GM12878 (cell line): Measurements from ENCODE around the gene FBN3. TPM values are rescaled to one million over a fixed set of nuclear protein-coding genes. Genes with fewer than 3 reads are reported as not detected.
"Not testable (repeated sequence)": the region's sequence is repeated elsewhere in the genome, so short reads cannot be mapped to it uniquely, and the experiment has no call there.

ENCODE experiments used
- ATAC-seq: fragments of 200-7000 bp; cut with Tn5 transposase; 3 replicates; pipeline ENCODE4 v1.9.1; 2020; ENCODE audit warnings: mild to moderate bottlenecking, moderate library complexity
- BruUV-seq: library from RNA; stranded (reverse); fragments of 400-500 nt; replicated peaks from 2 replicates; lab custom pipeline; 2021; lab: Mats Ljungman, UMichigan
- CTCF ChIA-PET: fragments of 300-600 bp; sonication (Branson Sonifier 250); formaldehyde crosslinking; extraction: SDS; loops from one replicate; lab custom pipeline; 2021; ENCODE audit warnings: inconsistent platforms; lab: Yijun Ruan, JAX
- POLR2A ChIA-PET: fragments of 350-600 bp; formaldehyde crosslinking; extraction: SDS; loops from one replicate; lab custom pipeline; 2021; ENCODE audit warnings: inconsistent platforms; lab: Charles Lee
- RAD21 ChIA-PET: fragments of 300-600 bp; sonication (Branson Sonifier 250); formaldehyde crosslinking; loops from one replicate; lab custom pipeline; 2023; ENCODE audit warnings: antibody characterized with exemption; ENCODE audit not compliant: unreplicated experiment; lab: Charles Lee
- SMC1A ChIA-PET: fragments of 300-600 bp; sonication (Branson Sonifier 250); formaldehyde crosslinking; loops from one replicate; lab custom pipeline; 2023; ENCODE audit not compliant: unreplicated experiment, uncharacterized antibody; lab: Charles Lee
- DNase-seq: peaks from one replicate; pipeline ENCODE4 v3.0.0-alpha.2; 2011; ENCODE audit warnings: low read depth, low spot score
- FAIRE-seq: peaks from 3 replicates; lab custom pipeline; 2011; peaks lifted over from hg19 to GRCh38; lab: Jason Lieb, UNC
- H2AFZ ChIP-seq: 2 replicates; pipeline ENCODE4 v1.6.0; 2011; ENCODE audit warnings: low read depth, low read length, control low read depth; ENCODE audit not compliant: control insufficient read depth
- H3K27ac ChIP-seq: 2 replicates; pipeline ENCODE4 v1.5.1; 2011; ENCODE audit warnings: control low read depth; ENCODE audit not compliant: control insufficient read depth, insufficient read depth
- H3K27me3 ChIP-seq, 2 experiments: replicated peaks in 1 of 2; 2 replicates each; pipeline versions ENCODE4 v1.6.0 to v1.6.1; 2011; ENCODE audit warnings: low read length in 1 of 2; ENCODE audit not compliant: control insufficient read depth in 2 of 2, insufficient read depth in 2 of 2
- H3K36me3 ChIP-seq, 2 experiments: 2 replicates each; pipeline ENCODE4 v1.5.1; 2011; ENCODE audit warnings: low read length in 1 of 2; ENCODE audit not compliant: control insufficient read depth in 2 of 2, insufficient read depth in 2 of 2
- H3K4me1 ChIP-seq: 2 replicates; pipeline ENCODE4 v1.6.1; 2011; ENCODE audit warnings: mild to moderate bottlenecking, low read length, moderate library complexity, mixed read lengths; ENCODE audit not compliant: control insufficient read depth, insufficient read depth
- H3K4me2 ChIP-seq: 2 replicates; pipeline ENCODE4 v1.6.0; 2011; ENCODE audit warnings: control low read depth; ENCODE audit not compliant: control insufficient read depth, insufficient read depth
- H3K4me3 ChIP-seq: fragments of 200-600 bp; sonication (generic); 2 replicates; pipeline ENCODE4 v1.5.1; 2016
- H3K79me2 ChIP-seq: 2 replicates; pipeline ENCODE4 v1.6.0; 2011; ENCODE audit warnings: low read length; ENCODE audit not compliant: control insufficient read depth, insufficient read depth
- H3K9ac ChIP-seq: 2 replicates; pipeline ENCODE4 v1.8.0; 2011; ENCODE audit warnings: low read length, control low read depth, mixed read lengths; ENCODE audit not compliant: control insufficient read depth, insufficient read depth
- H3K9me3 ChIP-seq: replicated peaks from 3 replicates; pipeline ENCODE4 v1.5.1; 2011; ENCODE audit warnings: mild to moderate bottlenecking, low read length; ENCODE audit not compliant: control insufficient read depth, insufficient read depth
- H4K20me1 ChIP-seq: 2 replicates; pipeline ENCODE4 v1.6.0; 2011; ENCODE audit not compliant: control insufficient read depth, insufficient read depth
- IRF5 ChIP-seq: fragments of 450-650 bp; IDR thresholded peaks from 2 replicates; pipeline ENCODE4 v1.6.1; 2017; ENCODE audit warnings: borderline replicate concordance
- MTA3 ChIP-seq: IDR thresholded peaks from 2 replicates; pipeline ENCODE4 v1.6.1; 2012; ENCODE audit warnings: low read length, inconsistent platforms, borderline replicate concordance
- SRF ChIP-seq, 2 experiments: IDR thresholded peaks; 2 replicates each; pipeline ENCODE4 v1.6.1; 2011; ENCODE audit warnings: low read depth in 2 of 2, low read length in 2 of 2, mild to moderate bottlenecking in 1 of 2, moderate library complexity in 1 of 2
- TBL1XR1 ChIP-seq: IDR thresholded peaks from 2 replicates; pipeline ENCODE4 v1.6.1; 2012; ENCODE audit warnings: low read depth, low read length, improper control_type of control experiment
- YBX1 ChIP-seq: fragments of 450-650 bp; IDR thresholded peaks from 2 replicates; pipeline ENCODE4 v1.6.1; 2016; ENCODE audit warnings: antibody characterized with exemption
- WGBS: methylation state at CpG from one replicate; pipeline ENCODE4 v1.1.6; 2016; ENCODE audit warnings: low lambda C conversion rate; ENCODE audit not compliant: insufficient replicate concordance, insufficient coverage; ENCODE audit errors: missing lambda C conversion rate; 5-methylcytosine and 5-hydroxymethylcytosine counted together
- in situ Hi-C: fragments of 300-500 bp; cut with MboI; formaldehyde crosslinking; loops from 9 replicates; pipeline ENCODE4 v1.14.3; 2018; ENCODE audit warnings: mixed read lengths
- intact Hi-C: fragments of 100-400 bp; cut with micrococcal nuclease; formaldehyde crosslinking; loops from one replicate; pipeline ENCODE4 v1.14.2; 2022; ENCODE audit not compliant: unreplicated experiment
- polyA plus RNA-seq, 11 experiments: library from polyadenylated mRNA; depleted of rRNA in 4 of 11; unstranded in 6 of 11; stranded (reverse) in 5 of 11; fragments of >200 nt; fragmentation: Nextera tagmentation in 4 of 11; fragmentation: Illumina TruSeq in 1 of 11; extraction: Ambion mirVana in 4 of 11; extraction: Trizol in 1 of 11; gene quantifications; 1 replicate in 1 of 11; 2 replicates in 10 of 11; pipeline versions ENCODE4 v1.2.1 to v1.2.3, GENCODE V29; 2011 to 2016; ENCODE audit warnings: inconsistent platforms in 2 of 11, missing spikeins in 2 of 11, low read depth in 1 of 11
- total RNA-seq, 4 experiments: library from RNA; depleted of rRNA in 3 of 4; stranded (reverse); fragments of >200 nt in 3 of 4; fragmentation: Illumina TruSeq in 1 of 4; extraction: Trizol in 1 of 4; gene quantifications; 2 replicates each; pipeline versions ENCODE4 v1.2.1 to v1.2.3, GENCODE V29; 2013 to 2021

FBN3 gene
- total and polyA plus RNA-seq, 10 of the 15 experiments (the other 5 are each of a cell fraction or from before 2014, with no cell fraction given): 0.05 TPM; not detected in 9

GRCh38 chr19:8025316-8025715 is 124.1 kb downstream of the FBN3 start:
- Histone ChIP-seq H3K27ac (no peak overlapping the region), H3K4me1 (no peaks in the 10 kb centered on the region)
- no peak for FAIRE-seq
- TF ChIP-seq MTA3 (no peak), IRF5 (no peak), YBX1 (no peak), SRF (IDR thresholded peaks at IDR 0.05; ENCODE audit: low read depth in 2 of 2, low read length in 2 of 2) (no peak), TBL1XR1 (no peak)
- TF ChIP-seq, all 136 proteins: peak for 0
- Histone ChIP-seq H3K4me3 (no peak overlapping the region), H3K9ac (no peak overlapping the region), H3K79me2 (no peaks in the 10 kb centered on the region), H4K20me1 (no peaks in the 10 kb centered on the region), H3K27me3 (no peaks in the 10 kb centered on the region), H2AFZ (no peak overlapping the region), H3K4me2 (no peak overlapping the region), H3K36me3 (no peaks in the 10 kb centered on the region), H3K9me3 (no peaks in the 10 kb centered on the region)
- SMC1A ChIA-PET: no interaction called here
- CTCF ChIA-PET: no interaction called here
- intact Hi-C loops: no loop called here
- ATAC-seq (no peak), DNase-seq (no peak)
- RAD21 ChIA-PET: no interaction called here
- POLR2A ChIA-PET: no interaction called here
- no TSS peak for BruUV-seq
- in situ Hi-C loops: no loop called here
- WGBS: 12% methylated on average over 5 of the region's 5 CpGs

GRCh38 chr19:8024256-8024655 is 125.1 kb downstream of the FBN3 start:
- BruUV-seq, H3K9me3 ChIP-seq, H3K27ac ChIP-seq, H3K79me2 ChIP-seq, POLR2A ChIA-PET, H4K20me1 ChIP-seq, ATAC-seq, CTCF ChIA-PET, H3K9ac ChIP-seq, RAD21 ChIA-PET, in situ Hi-C loops, H3K4me3 ChIP-seq, FAIRE-seq, DNase-seq, intact Hi-C loops, SMC1A ChIA-PET, H3K4me1 ChIP-seq, H3K36me3 ChIP-seq, H3K4me2 ChIP-seq, H3K27me3 ChIP-seq, H2AFZ ChIP-seq: not testable (repeated sequence)
- 76% methylated on average over 3 of the region's 3 CpGs for WGBS
